ENCODE data around the gene PLEKHB2.
"Not testable (repeated sequence)": the region's sequence is repeated elsewhere in the genome, so short reads cannot be mapped to it uniquely, and the experiment has no call there.

PLEKHB2 gene

DNA sequence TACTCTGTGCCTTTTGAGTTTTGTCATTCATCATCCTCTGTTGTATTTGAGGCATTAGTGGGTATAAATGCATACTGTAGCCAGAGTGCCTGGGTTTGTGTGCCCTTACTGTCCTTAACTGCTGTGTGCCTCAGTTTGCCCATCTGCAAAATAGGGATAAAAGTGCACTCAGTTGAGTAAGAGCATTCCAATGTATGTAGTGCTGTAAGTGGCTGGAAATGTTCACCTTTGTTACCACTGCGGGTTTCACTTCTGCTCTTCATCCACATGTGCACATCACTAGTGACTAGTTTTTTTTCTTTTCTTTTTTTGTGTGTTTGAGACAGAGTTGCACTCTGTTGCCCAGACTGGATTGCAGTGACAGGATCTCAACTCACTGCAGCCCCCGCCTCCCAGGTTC, 39.9 kb downstream of the PLEKHB2 start:
- no peak for DNase-seq

DNA sequence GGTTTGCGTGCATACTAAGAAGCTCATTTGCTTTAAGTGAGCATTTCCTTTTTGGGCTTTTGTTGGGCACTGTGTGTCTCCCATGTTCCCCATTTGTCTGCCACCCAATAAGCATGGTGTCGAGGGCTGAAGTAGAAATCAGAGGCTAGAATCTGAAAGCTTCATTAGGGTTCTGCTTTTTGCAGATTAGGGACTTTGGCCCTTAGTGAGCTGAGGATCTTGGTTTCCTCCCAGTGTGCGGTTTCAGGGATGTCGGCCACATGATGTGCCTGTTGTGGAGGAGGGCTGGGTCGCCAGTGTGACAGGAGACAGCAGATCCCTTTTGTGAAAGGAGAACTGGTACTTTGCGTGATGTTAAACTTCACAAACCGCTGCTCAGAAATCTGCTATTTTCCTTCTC, 41.1 kb downstream of the PLEKHB2 start:
- DNase-seq, result no peak

GRCh38 chr2:131146749-131147148, 41.6 kb downstream of the PLEKHB2 start:
- DNase-seq, result no peak

DNA sequence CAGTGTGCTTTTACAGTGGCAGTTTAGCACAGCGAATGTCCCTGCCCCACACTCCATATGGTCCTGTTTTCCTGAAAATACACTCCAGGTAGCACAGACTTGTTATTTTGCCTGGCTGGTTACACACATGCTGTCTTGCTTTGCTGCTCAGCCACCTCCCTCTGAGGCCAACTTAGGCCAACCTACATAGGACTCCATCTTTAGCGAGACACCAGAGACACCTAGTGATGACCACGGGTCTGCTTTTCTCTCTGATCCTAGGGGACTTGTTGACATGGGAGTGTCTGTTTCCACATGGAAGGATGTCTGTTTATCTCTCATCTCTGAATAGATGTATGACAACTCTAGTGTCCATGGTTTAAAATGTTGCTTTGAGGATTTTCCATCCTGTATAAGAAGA, 43.3 kb downstream of the PLEKHB2 start:
- peak; percentile 19 for DNase-seq

GRCh38 chr2:131150109-131150508, 45.0 kb downstream of the PLEKHB2 start:
- not testable (repeated sequence) for DNase-seq

DNA sequence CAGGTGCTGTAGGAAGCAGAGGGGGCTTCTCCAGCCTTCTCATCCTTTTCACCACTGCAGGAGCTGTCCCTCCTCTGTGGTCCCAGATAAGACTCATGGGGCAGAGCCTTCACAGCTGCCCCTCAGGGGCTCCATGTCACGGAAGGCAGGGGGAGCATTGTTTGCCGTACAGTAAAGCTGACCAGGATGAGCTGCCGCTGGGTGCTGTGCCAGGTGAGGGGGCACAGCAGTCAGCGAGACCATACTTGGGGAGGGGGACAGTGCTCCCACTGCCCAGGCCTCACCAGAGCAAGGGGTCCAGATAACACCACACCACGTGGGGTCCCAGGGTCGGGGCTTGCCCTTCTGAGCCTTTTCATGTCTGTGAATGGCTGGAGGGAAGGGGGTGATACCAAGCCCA, 46.3 kb downstream of the PLEKHB2 start:
- DNase-seq, result no peak

DNA sequence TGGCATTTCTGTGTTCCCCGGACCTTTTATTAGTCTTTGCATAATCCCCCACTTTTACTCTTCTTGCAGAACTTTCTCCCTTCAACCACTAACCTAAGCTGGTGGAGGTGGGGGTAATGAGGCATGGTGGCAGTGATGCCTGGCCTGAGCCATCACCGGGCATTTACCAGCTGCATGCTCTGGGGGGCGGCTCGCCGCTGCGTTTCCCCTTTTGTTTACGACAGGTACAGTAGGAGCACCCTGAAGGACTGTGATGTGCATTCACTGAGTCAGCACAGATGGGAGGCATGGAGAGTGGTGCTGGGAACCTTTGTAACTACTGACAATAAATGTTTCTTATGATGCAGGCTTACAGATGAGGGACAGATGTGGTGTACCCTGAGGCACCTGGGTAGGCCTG, 46.9 kb downstream of the PLEKHB2 start:
- DNase-seq, result no peak

GRCh38 chr2:131153529-131153928, 48.4 kb downstream of the PLEKHB2 start:
- no peak for DNase-seq

GRCh38 chr2:131154071-131154531, 49.0 kb downstream of the PLEKHB2 start:
- DNase-seq, result peak; percentile 89

DNA sequence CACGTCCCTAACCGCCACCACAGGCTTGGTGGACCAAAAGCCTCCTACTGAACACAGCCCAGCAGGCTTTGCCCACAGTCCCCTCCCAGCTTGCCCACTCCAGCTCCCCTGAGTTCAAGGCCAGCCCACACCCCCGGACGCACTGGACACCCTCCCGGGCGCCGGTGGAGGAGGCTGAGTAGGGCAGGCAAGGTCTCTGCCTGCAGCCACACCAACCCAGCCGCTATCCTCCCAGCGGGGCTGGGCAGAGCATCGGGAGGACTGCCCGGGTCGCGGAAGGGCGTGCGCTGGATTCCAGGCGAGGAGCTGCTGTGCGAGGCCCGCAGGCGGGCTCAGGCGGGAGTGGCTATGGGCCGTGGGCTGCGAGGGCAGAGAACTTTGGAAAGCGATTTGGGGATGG, 49.5 kb downstream of the PLEKHB2 start:
- no peak for DNase-seq

DNA sequence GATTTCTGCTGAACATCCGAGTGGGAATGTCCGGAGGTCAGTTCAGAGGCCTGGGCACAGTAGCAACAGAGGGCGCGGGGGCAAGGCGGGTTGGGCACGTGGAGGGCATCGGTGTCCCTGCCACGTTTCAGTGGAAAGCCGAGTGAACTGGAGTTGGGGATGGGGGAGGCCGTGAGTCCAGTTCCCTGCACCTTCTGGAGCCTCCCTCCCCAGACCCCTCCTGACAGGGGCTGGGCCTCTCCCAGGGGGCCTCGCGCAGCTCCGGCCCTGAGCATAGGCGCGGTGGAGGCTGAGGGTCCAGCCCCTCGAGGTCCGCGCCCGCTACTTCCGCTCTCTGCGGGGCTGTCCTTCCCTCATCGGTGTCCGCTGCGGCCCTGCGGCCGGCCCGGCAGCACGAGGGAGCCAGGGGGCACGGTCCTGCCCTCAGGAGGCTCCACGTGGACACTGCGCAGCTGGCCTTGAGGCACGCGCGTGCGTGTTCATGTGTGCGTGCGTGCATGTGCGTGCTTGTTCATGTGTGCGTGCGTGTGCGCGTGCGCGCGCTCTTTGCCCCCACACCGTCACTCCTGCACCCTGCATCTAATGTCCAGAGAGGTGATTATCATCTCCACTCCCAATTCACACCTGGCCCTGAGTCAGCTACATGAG, 50.2 kb downstream of the PLEKHB2 start:
- DNase-seq, result no peak

DNA sequence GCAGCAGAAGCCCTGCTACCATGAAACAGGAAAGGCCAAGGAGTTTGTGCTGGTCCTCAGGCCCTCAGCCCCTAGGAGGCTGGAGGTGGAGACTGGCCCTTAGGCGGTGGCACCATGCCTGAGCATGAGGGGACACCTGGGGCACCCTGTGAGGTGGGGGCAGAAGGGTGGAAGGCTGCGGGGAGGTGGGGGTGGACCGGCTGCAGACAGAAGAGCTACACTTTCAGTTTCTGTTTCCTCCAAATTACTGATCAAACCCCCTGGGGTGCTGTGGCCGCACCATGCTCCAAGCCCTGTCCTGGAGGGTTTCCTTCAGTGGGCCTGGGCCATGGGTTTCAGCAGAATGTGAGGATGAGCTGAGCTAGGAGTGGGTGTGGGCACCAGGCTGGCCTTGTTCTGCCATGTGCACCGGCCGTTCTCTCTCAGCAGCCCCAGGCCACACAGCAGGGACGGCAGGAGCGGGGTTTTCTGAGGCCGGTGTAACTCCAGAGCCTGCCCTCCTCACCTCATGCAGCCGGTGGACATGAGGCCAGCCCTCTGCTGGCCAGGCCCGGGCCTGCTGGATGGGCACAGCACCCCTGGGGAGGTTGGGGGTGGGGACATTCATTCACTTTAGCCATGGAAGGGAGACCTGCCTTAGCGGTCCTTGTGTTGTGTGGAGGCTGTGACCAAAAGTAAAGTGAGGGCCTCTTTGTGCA, 51.5 kb downstream of the PLEKHB2 start:
- DNase-seq, result no peak

- DNase-seq, result not testable (repeated sequence)
These were observed 60.4 kb downstream of the PLEKHB2 start for GRCh38 chr2:131165562-131165961.

DNA sequence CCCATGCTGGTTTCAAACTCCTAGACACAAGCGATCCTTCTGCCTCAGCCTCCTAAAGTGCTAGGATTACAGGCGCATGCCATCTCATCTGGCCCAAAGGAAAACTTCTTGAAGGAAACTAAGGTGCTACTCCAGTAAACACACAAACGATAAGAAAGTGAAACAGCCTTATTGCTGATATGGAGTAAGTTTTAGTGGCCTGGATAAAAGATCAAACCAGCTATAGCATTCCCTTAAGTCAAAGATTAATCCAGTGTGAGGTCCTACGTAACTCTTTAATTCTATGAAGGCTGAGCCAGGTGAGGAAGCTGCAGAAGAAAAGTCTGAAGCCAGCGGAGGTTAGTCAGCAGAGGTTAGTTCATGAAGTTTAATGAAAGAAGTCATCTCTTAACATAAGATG, 63.4 kb downstream of the PLEKHB2 start:
- no peak for DNase-seq

GRCh38 chr2:131178050-131178449, 72.9 kb downstream of the PLEKHB2 start:
- DNase-seq, result not testable (repeated sequence)

GRCh38 chr2:131178721-131179418, 73.7 kb downstream of the PLEKHB2 start:
- DNase-seq, result peak; percentile 39

DNA sequence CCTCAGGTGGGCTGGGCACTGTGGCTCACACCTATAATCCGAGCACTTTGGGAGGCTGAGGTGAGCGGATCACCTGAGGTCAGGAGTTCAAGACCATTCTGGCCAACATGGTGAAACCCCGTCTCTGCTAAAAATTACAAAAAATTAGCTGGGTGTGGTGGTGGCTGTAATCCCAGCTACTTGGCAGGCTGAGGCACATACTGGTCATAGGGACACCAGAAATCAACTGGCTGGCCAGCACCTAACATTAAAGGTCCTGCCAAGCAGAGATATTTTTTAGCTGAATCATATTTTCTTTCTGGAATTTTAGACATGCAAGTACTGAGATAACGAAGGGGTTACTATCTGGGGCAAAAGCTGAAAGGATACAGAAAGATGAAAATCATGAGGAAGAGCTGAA, 76.3 kb downstream of the PLEKHB2 start:
- DNase-seq, result not testable (repeated sequence)

DNA sequence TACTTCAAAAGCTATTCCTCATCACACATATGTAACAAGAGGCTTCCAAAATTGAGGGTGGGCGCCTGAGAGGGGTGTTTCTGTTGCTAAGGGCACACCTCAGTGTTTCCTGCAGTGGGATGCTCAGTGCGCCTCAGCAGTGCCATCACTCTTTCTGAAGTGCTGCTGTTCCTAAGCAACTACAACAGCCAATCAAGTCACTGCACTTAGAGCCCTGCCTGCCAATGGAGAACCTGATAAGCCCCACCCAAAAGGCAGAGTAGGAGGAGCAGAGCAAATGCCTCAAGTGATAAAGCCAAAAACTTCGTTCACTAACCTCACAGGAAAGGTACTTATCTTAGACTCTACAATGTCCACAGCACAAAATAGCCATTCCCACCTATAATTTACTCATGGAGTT, 88.3 kb downstream of the PLEKHB2 start:
- not testable (repeated sequence) for DNase-seq

GRCh38 chr2:131196186-131196585, 91.0 kb downstream of the PLEKHB2 start:
- DNase-seq, result peak; percentile 9

All from eye (tissue), 1 donor.